HepG2 (cell line): ENCODE data around the gene NUDT2. TPM values are rescaled to one million over a fixed set of nuclear protein-coding genes. Genes with fewer than 3 reads are reported as not detected.

ENCODE experiments used
- AKNA ChIP-seq: sonication (generic); formaldehyde crosslinking; IDR thresholded peaks from 2 replicates; pipeline ENCODE4 v1.4.0; 2020; ENCODE audit warnings: missing genetic modification reagents, borderline replicate concordance
- BRCA1 ChIP-seq: sonication (generic); formaldehyde crosslinking; IDR thresholded peaks from 2 replicates; pipeline ENCODE4 v1.4.0; 2020; ENCODE audit warnings: missing genetic modification reagents
- CBX5 ChIP-seq: sonication (generic); formaldehyde crosslinking; IDR thresholded peaks from 2 replicates; pipeline ENCODE4 v1.4.0; 2020; ENCODE audit warnings: missing genetic modification reagents, borderline replicate concordance
- CCDC6 ChIP-seq: sonication (generic); formaldehyde crosslinking; IDR thresholded peaks from 2 replicates; pipeline ENCODE4 v1.8.1; 2022; ENCODE audit warnings: mild to moderate bottlenecking, missing genetic modification reagents, moderate library complexity
- CREB1 ChIP-seq, 2 experiments: fragments of 450-650 bp in 1 of 2; IDR thresholded peaks; 2 replicates each; pipeline ENCODE4 v1.6.1; 2016 to 2017; ENCODE audit warnings: control low read depth in 1 of 2, mild to moderate bottlenecking in 1 of 2, missing compliant biosample characterization in 1 of 2, missing genetic modification characterization in 1 of 2
- KLF11 ChIP-seq: IDR thresholded peaks from 2 replicates; pipeline ENCODE4 v1.6.1; 2016; ENCODE audit warnings: missing compliant biosample characterization
- MED1 ChIP-seq: sonication (generic); formaldehyde crosslinking; IDR thresholded peaks from 2 replicates; pipeline ENCODE4 v1.4.0; 2020; ENCODE audit warnings: missing genetic modification reagents
- RAD21 ChIP-seq: fragments of 450-650 bp; formaldehyde crosslinking; IDR thresholded peaks from 2 replicates; pipeline ENCODE4 v1.5.0; 2020; ENCODE audit warnings: mild to moderate bottlenecking
- RFX1 ChIP-seq: fragments of 450-650 bp; IDR thresholded peaks from 2 replicates; pipeline ENCODE4 v1.6.1; 2017
- SALL1 ChIP-seq: sonication (generic); formaldehyde crosslinking; IDR thresholded peaks from 2 replicates; pipeline ENCODE4 v1.8.0; 2022; ENCODE audit warnings: mild to moderate bottlenecking, missing genetic modification reagents
- THAP7 ChIP-seq: sonication (generic); formaldehyde crosslinking; IDR thresholded peaks from 2 replicates; pipeline ENCODE4 v1.8.1; 2023; ENCODE audit warnings: mild to moderate bottlenecking, missing genetic modification reagents
- U2AF1 ChIP-seq: fragments of 200-400 bp; formaldehyde crosslinking; optimal IDR thresholded peaks from 2 replicates; pipeline ENCODE3; 2017; ENCODE audit warnings: mild to moderate bottlenecking, low read depth, low read length
- ZNF12 ChIP-seq: sonication (generic); formaldehyde crosslinking; IDR thresholded peaks from 2 replicates; pipeline ENCODE4 v1.5.0; 2020; ENCODE audit warnings: missing genetic modification reagents
- ZNF607 ChIP-seq: sonication (generic); formaldehyde crosslinking; IDR thresholded peaks from 2 replicates; pipeline ENCODE4 v1.5.1; 2020; ENCODE audit warnings: missing genetic modification reagents, mild to moderate bottlenecking, borderline replicate concordance
- ZNF768 ChIP-seq: sonication (generic); formaldehyde crosslinking; IDR thresholded peaks from 2 replicates; pipeline ENCODE4 v1.4.0; 2020; ENCODE audit warnings: missing genetic modification reagents
- ZNF790 ChIP-seq: sonication (generic); formaldehyde crosslinking; IDR thresholded peaks from 2 replicates; pipeline ENCODE4 v1.8.0; 2022; ENCODE audit warnings: missing genetic modification reagents, mild to moderate bottlenecking, borderline replicate concordance
- polyA plus RNA-seq, 8 experiments: library from polyadenylated mRNA; depleted of rRNA in 3 of 8; stranded (reverse) in 7 of 8; unstranded in 1 of 8; fragments of >200 nt; fragmentation: Illumina TruSeq in 4 of 8; extraction: Trizol in 4 of 8; gene quantifications; 2 replicates each; pipeline versions ENCODE4 v1.2.1 to v1.2.3, GENCODE V29; 2011 to 2016; ENCODE audit warnings: low read depth in 4 of 8, missing spikeins in 1 of 8, mixed read lengths in 1 of 8; ENCODE audit not compliant: insufficient read depth in 1 of 8
- total RNA-seq, 5 experiments: library from RNA; depleted of rRNA; stranded (reverse); fragments of >200 nt; fragmentation: Illumina TruSeq; extraction: Trizol; gene quantifications; 2 replicates each; pipeline ENCODE4 v1.2.3, GENCODE V29; 2016; ENCODE audit warnings: low read depth in 1 of 5
- TF ChIP-seq, protein P1 (sequence below): sonication (generic); formaldehyde crosslinking; IDR thresholded peaks from 2 replicates; pipeline ENCODE4 v1.5.1; 2020; ENCODE audit warnings: mild to moderate bottlenecking, missing genetic modification reagents, moderate library complexity
- TF ChIP-seq, protein P2 (sequence below): sonication (generic); formaldehyde crosslinking; IDR thresholded peaks from 2 replicates; pipeline ENCODE4 v1.8.1; 2023; ENCODE audit warnings: mild to moderate bottlenecking, inconsistent platforms, moderate library complexity, missing genetic modification reagents, borderline replicate concordance

NUDT2 gene
- total and polyA plus RNA-seq, 2 of the 13 experiments (the other 11 are each of a cell fraction or from before 2014, with no cell fraction given) = 19.9 to 24.6 TPM

DNA sequence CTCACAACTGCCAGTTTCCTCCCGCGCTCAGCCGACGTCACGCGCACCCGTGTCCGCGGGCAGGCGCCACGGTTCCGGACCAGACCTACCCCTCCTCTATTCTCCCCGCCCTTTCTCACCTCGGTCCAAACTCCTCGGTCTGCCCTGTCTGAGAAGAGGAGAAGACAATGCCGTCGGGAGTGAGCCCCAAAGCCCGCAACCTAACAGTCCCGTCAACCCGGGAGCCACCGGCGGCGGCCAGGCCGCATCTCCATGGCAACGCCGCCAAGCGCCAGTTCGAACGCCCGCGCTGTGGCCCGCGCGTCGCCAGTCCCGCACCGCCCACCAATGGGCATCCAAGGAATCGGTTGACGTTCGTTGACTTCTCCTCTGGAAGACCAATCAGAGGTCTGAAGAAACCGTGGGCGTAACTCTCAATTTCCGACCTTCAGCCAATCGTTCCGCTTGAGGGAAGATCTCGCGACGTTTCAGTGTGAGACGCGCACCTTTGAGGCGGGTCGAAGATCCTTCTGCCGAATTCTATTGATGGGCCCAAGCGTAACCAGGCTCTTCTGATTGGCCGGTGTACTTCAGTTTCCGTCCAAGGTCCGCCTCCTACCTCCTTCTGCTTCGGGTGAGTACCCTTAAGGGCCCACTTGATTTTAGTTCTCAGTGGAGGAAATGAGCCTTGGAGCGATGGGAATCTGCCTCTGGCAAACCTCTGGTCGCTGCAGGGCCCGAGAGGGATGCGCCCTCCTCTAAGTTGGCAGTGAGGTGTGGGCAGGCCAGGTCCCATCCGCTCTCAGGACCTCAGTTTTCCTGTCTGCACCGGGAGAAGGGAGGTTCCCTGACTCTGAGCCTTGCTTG, at the start of gene NUDT2, which contains the start of gene KIF24 (continued):
- peak; percentile 57 for TF ChIP-seq U2AF1
- 0 out of 2 replicates have a peak, but pooled peaks have one; percentile 11 for TF ChIP-seq ZNF790 (CRISPR knock-in tag)
- TF ChIP-seq MED1 (CRISPR knock-in tag) = peak; percentile 16; the same call in 1 of the 2 replicates
- TF ChIP-seq THAP7 (CRISPR knock-in tag) = no peak
- 0 out of 2 replicates have a peak, but pooled peaks have one; percentile 11 for TF ChIP-seq CCDC6
- TF ChIP-seq SALL1 (CRISPR knock-in tag) = peak; percentile 46
- TF ChIP-seq, protein P1, sequence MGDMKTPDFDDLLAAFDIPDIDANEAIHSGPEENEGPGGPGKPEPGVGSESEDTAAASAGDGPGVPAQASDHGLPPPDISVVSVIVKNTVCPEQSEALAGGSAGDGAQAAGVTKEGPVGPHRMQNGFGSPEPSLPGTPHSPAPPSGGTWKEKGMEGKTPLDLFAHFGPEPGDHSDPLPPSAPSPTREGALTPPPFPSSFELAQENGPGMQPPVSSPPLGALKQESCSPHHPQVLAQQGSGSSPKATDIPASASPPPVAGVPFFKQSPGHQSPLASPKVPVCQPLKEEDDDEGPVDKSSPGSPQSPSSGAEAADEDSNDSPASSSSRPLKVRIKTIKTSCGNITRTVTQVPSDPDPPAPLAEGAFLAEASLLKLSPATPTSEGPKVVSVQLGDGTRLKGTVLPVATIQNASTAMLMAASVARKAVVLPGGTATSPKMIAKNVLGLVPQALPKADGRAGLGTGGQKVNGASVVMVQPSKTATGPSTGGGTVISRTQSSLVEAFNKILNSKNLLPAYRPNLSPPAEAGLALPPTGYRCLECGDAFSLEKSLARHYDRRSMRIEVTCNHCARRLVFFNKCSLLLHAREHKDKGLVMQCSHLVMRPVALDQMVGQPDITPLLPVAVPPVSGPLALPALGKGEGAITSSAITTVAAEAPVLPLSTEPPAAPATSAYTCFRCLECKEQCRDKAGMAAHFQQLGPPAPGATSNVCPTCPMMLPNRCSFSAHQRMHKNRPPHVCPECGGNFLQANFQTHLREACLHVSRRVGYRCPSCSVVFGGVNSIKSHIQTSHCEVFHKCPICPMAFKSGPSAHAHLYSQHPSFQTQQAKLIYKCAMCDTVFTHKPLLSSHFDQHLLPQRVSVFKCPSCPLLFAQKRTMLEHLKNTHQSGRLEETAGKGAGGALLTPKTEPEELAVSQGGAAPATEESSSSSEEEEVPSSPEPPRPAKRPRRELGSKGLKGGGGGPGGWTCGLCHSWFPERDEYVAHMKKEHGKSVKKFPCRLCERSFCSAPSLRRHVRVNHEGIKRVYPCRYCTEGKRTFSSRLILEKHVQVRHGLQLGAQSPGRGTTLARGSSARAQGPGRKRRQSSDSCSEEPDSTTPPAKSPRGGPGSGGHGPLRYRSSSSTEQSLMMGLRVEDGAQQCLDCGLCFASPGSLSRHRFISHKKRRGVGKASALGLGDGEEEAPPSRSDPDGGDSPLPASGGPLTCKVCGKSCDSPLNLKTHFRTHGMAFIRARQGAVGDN (CRISPR knock-in tag) = peak; percentile 85
- TF ChIP-seq BRCA1 (CRISPR knock-in tag) = no peak
- peak; percentile 94 for TF ChIP-seq CREB1 (IDR thresholded peaks at IDR 0.05)
- peak; percentile 98 for TF ChIP-seq CREB1 (CRISPR knock-in tag; IDR thresholded peaks at IDR 0.05)
- TF ChIP-seq CBX5 = no peak
- peak; percentile 29; the same call in 1 of the 2 replicates for TF ChIP-seq ZNF768
- TF ChIP-seq RFX1 = peak; percentile 96
- no peak for TF ChIP-seq ZNF12 (CRISPR knock-in tag)
- TF ChIP-seq RAD21 (CRISPR knock-in tag) = no peak
- no peak for TF ChIP-seq AKNA (CRISPR knock-in tag)
- TF ChIP-seq, protein P2, sequence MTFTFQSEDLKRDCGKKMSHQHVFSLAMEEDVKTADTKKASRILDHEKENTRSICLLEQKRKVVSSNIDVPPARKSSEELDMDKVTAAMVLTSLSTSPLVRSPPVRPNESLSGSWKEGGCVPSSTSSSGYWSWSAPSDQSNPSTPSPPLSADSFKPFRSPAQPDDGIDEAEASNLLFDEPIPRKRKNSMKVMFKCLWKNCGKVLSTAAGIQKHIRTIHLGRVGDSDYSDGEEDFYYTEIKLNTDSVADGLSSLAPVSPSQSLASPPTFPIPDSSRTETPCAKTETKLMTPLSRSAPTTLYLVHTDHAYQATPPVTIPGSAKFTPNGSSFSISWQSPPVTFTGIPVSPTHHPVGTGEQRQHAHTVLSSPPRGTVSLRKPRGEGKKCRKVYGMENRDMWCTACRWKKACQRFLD (CRISPR knock-in tag) = peak; percentile 77; the same call in 1 of the 2 replicates
- peak; percentile 24; the same call in 1 of the 2 replicates for TF ChIP-seq ZNF607 (CRISPR knock-in tag)
- peak; percentile 74; the same call in 1 of the 2 replicates for TF ChIP-seq KLF11 (CRISPR knock-in tag)
